ENCODE results near the gene ZCCHC7.
"Not testable (repeated sequence)": the region's sequence is repeated elsewhere in the genome, so short reads cannot be mapped to it uniquely, and the experiment has no call there.

The ZCCHC7 gene

GRCh38 chr9:37200433-37201005 lies 80.1 kb downstream of the ZCCHC7 start:
- Histone ChIP-seq H3K27me3 (replicated peaks; ENCODE audit: control insufficient read depth, insufficient read depth, low read length, poor library complexity, severe bottlenecking) (no peaks in the 10 kb centered on the region), H3K4me1 (ENCODE audit: control insufficient read depth, insufficient read depth, low read length, poor library complexity, severe bottlenecking) (peaks cover 7% of the 10 kb centered on the region), H3K27ac (ENCODE audit: insufficient read depth, low read length, poor library complexity, severe bottlenecking) (no peak overlapping the region), H3K9me3 (ENCODE audit: control insufficient read depth, low read length) (no peaks in the 10 kb centered on the region), H3K4me3 (ENCODE audit: insufficient read depth, low read depth, low read length, poor library complexity, severe bottlenecking) (no peak overlapping the region), H3K36me3 (ENCODE audit: control insufficient read depth, insufficient read depth, low read length) (no peaks in the 10 kb centered on the region)
- DNase-seq: no peak

GRCh38 chr9:37201581-37201980 lies 81.2 kb downstream of the ZCCHC7 start:
- Histone ChIP-seq H3K27me3 (replicated peaks; ENCODE audit: control insufficient read depth, insufficient read depth, low read length, poor library complexity, severe bottlenecking) (no peaks in the 10 kb centered on the region), H3K4me1 (ENCODE audit: control insufficient read depth, insufficient read depth, low read length, poor library complexity, severe bottlenecking) (peaks cover 7% of the 10 kb centered on the region), H3K36me3 (ENCODE audit: control insufficient read depth, insufficient read depth, low read length) (no peaks in the 10 kb centered on the region), H3K9me3 (ENCODE audit: control insufficient read depth, low read length) (no peaks in the 10 kb centered on the region), H3K4me3 (ENCODE audit: insufficient read depth, low read depth, low read length, poor library complexity, severe bottlenecking) (no peak overlapping the region), H3K27ac (ENCODE audit: insufficient read depth, low read length, poor library complexity, severe bottlenecking) (no peak overlapping the region)
- DNase-seq: no peak

GRCh38 chr9:37202091-37202490 lies 81.7 kb downstream of the ZCCHC7 start:
- DNase-seq: no peak
- Histone ChIP-seq H3K27me3 (replicated peaks; ENCODE audit: control insufficient read depth, insufficient read depth, low read length, poor library complexity, severe bottlenecking) (no peaks in the 10 kb centered on the region), H3K27ac (ENCODE audit: insufficient read depth, low read length, poor library complexity, severe bottlenecking) (no peak overlapping the region), H3K36me3 (ENCODE audit: control insufficient read depth, insufficient read depth, low read length) (no peaks in the 10 kb centered on the region), H3K4me3 (ENCODE audit: insufficient read depth, low read depth, low read length, poor library complexity, severe bottlenecking) (no peak overlapping the region), H3K9me3 (ENCODE audit: control insufficient read depth, low read length) (no peaks in the 10 kb centered on the region), H3K4me1 (ENCODE audit: control insufficient read depth, insufficient read depth, low read length, poor library complexity, severe bottlenecking) (peaks cover 6% of the 10 kb centered on the region)

GRCh38 chr9:37203456-37203855 lies 83.1 kb downstream of the ZCCHC7 start:
- not testable (repeated sequence) for H3K27me3 ChIP-seq (replicated peaks; ENCODE audit: control insufficient read depth, insufficient read depth, low read length, poor library complexity, severe bottlenecking); H3K4me3 ChIP-seq (ENCODE audit: insufficient read depth, low read depth, low read length, poor library complexity, severe bottlenecking); DNase-seq; H3K36me3 ChIP-seq (ENCODE audit: control insufficient read depth, insufficient read depth, low read length); H3K27ac ChIP-seq (ENCODE audit: insufficient read depth, low read length, poor library complexity, severe bottlenecking); H3K9me3 ChIP-seq (ENCODE audit: control insufficient read depth, low read length); H3K4me1 ChIP-seq (ENCODE audit: control insufficient read depth, insufficient read depth, low read length, poor library complexity, severe bottlenecking)

GRCh38 chr9:37206121-37206620 lies 85.8 kb downstream of the ZCCHC7 start:
- H3K36me3 ChIP-seq (ENCODE audit: control insufficient read depth, insufficient read depth, low read length): no peaks in the 10 kb centered on the region
- no peaks in the 10 kb centered on the region for H3K4me1 ChIP-seq (ENCODE audit: control insufficient read depth, insufficient read depth, low read length, poor library complexity, severe bottlenecking)
- no peak for DNase-seq
- no peaks in the 10 kb centered on the region for H3K27me3 ChIP-seq (replicated peaks; ENCODE audit: control insufficient read depth, insufficient read depth, low read length, poor library complexity, severe bottlenecking)
- no peak overlapping the region for H3K27ac ChIP-seq (ENCODE audit: insufficient read depth, low read length, poor library complexity, severe bottlenecking)
- no peaks in the 10 kb centered on the region for H3K9me3 ChIP-seq (ENCODE audit: control insufficient read depth, low read length)
- no peak overlapping the region for H3K4me3 ChIP-seq (ENCODE audit: insufficient read depth, low read depth, low read length, poor library complexity, severe bottlenecking)

- Histone ChIP-seq H3K4me1 (ENCODE audit: control insufficient read depth, insufficient read depth, low read length, poor library complexity, severe bottlenecking) (no peaks in the 10 kb centered on the region), H3K36me3 (ENCODE audit: control insufficient read depth, insufficient read depth, low read length) (no peaks in the 10 kb centered on the region), H3K9me3 (ENCODE audit: control insufficient read depth, low read length) (no peaks in the 10 kb centered on the region), H3K27me3 (replicated peaks; ENCODE audit: control insufficient read depth, insufficient read depth, low read length, poor library complexity, severe bottlenecking) (no peaks in the 10 kb centered on the region), H3K4me3 (ENCODE audit: insufficient read depth, low read depth, low read length, poor library complexity, severe bottlenecking) (no peak overlapping the region), H3K27ac (ENCODE audit: insufficient read depth, low read length, poor library complexity, severe bottlenecking) (no peak overlapping the region)
- no peak for DNase-seq
These were observed 89.3 kb downstream of the ZCCHC7 start for GRCh38 chr9:37209431-37210386.

GRCh38 chr9:37210737-37211523 lies 90.6 kb downstream of the ZCCHC7 start:
- no peak overlapping the region for H3K27ac ChIP-seq (ENCODE audit: insufficient read depth, low read length, poor library complexity, severe bottlenecking)
- H3K4me1 ChIP-seq (ENCODE audit: control insufficient read depth, insufficient read depth, low read length, poor library complexity, severe bottlenecking): no peaks in the 10 kb centered on the region
- no peaks in the 10 kb centered on the region for H3K27me3 ChIP-seq (replicated peaks; ENCODE audit: control insufficient read depth, insufficient read depth, low read length, poor library complexity, severe bottlenecking)
- no peaks in the 10 kb centered on the region for H3K36me3 ChIP-seq (ENCODE audit: control insufficient read depth, insufficient read depth, low read length)
- DNase-seq: no peak
- no peaks in the 10 kb centered on the region for H3K9me3 ChIP-seq (ENCODE audit: control insufficient read depth, low read length)
- H3K4me3 ChIP-seq (ENCODE audit: insufficient read depth, low read depth, low read length, poor library complexity, severe bottlenecking): no peak overlapping the region

GRCh38 chr9:37212435-37212834 lies 92.1 kb downstream of the ZCCHC7 start:
- Histone ChIP-seq H3K27ac (ENCODE audit: insufficient read depth, low read length, poor library complexity, severe bottlenecking) (no peak overlapping the region), H3K4me3 (ENCODE audit: insufficient read depth, low read depth, low read length, poor library complexity, severe bottlenecking) (no peak overlapping the region)
- DNase-seq: no peak

GRCh38 chr9:37215381-37215780 lies 95.0 kb downstream of the ZCCHC7 start:
- H3K36me3 ChIP-seq (ENCODE audit: control insufficient read depth, insufficient read depth, low read length): no peaks in the 10 kb centered on the region
- DNase-seq: no peak
- H3K9me3 ChIP-seq (ENCODE audit: control insufficient read depth, low read length): no peaks in the 10 kb centered on the region
- no peaks in the 10 kb centered on the region for H3K27me3 ChIP-seq (replicated peaks; ENCODE audit: control insufficient read depth, insufficient read depth, low read length, poor library complexity, severe bottlenecking)
- no peak overlapping the region for H3K4me3 ChIP-seq (ENCODE audit: insufficient read depth, low read depth, low read length, poor library complexity, severe bottlenecking)
- H3K27ac ChIP-seq (ENCODE audit: insufficient read depth, low read length, poor library complexity, severe bottlenecking): no peak overlapping the region
- H3K4me1 ChIP-seq (ENCODE audit: control insufficient read depth, insufficient read depth, low read length, poor library complexity, severe bottlenecking): no peaks in the 10 kb centered on the region

More at GRCh38 chr9:37212435-37212834, 92.1 kb downstream of the ZCCHC7 start:
- no peaks in the 10 kb centered on the region for H3K4me1 ChIP-seq (ENCODE audit: control insufficient read depth, insufficient read depth, low read length, poor library complexity, severe bottlenecking)
- H3K9me3 ChIP-seq (ENCODE audit: control insufficient read depth, low read length): no peaks in the 10 kb centered on the region
- no peaks in the 10 kb centered on the region for H3K36me3 ChIP-seq (ENCODE audit: control insufficient read depth, insufficient read depth, low read length)
- H3K27me3 ChIP-seq (replicated peaks; ENCODE audit: control insufficient read depth, insufficient read depth, low read length, poor library complexity, severe bottlenecking): no peaks in the 10 kb centered on the region

Measured in effector memory CD4-positive, alpha-beta T cell (primary cell).